Neural cell (in vitro differentiated cells): ENCODE data around the gene HSBP1. TPM values are rescaled to one million over a fixed set of nuclear protein-coding genes. Genes with fewer than 3 reads are reported as not detected.

Experiments
- H2AFZ ChIP-seq: fragments of 200-600, 300-800 bp; sonication (generic), shearing (Covaris generic); 2 replicates; pipeline ENCODE4 v1.6.0; 2014; ENCODE audit warnings: low read depth, mild to moderate bottlenecking, antibody characterized with exemption, low read length, moderate library complexity
- H3F3A ChIP-seq: fragments of 200-600 bp; shearing (Covaris generic); 2 replicates; pipeline ENCODE4 v1.6.1; 2016; ENCODE audit warnings: mild to moderate bottlenecking, moderate library complexity, mixed read lengths, antibody characterized with exemption, low read length; ENCODE audit not compliant: insufficient read depth, poor library complexity, severe bottlenecking
- H3K27ac ChIP-seq: fragments of 200-600, 300-800 bp; sonication (generic), shearing (Covaris generic); 2 replicates; pipeline ENCODE4 v1.5.1; 2014; ENCODE audit warnings: mild to moderate bottlenecking, low read length, moderate library complexity
- H3K27me3 ChIP-seq: fragments of 300-800, 200-600 bp; sonication (generic), shearing (Covaris generic); 2 replicates; pipeline ENCODE4 v1.6.0; 2014; ENCODE audit warnings: mild to moderate bottlenecking, low read depth, low read length, moderate library complexity; ENCODE audit not compliant: insufficient read depth
- H3K36me3 ChIP-seq: fragments of 300-800, 200-600 bp; sonication (generic), shearing (Covaris generic); 2 replicates; pipeline ENCODE4 v1.5.1; 2014; ENCODE audit warnings: mild to moderate bottlenecking, antibody characterized with exemption, low read length, moderate library complexity; ENCODE audit not compliant: insufficient read depth
- H3K4me2 ChIP-seq: fragments of 300-800, 200-600 bp; sonication (generic), shearing (Covaris generic); 2 replicates; pipeline ENCODE4 v1.6.0; 2014; ENCODE audit warnings: mild to moderate bottlenecking, low read length
- H3K4me3 ChIP-seq: fragments of 300-800, 200-600 bp; sonication (generic), shearing (Covaris generic); 2 replicates; pipeline ENCODE4 v1.5.1; 2014; ENCODE audit warnings: mild to moderate bottlenecking, low read length, moderate library complexity
- H3K79me2 ChIP-seq: fragments of 200-600 bp; shearing (Covaris generic); replicated peaks from 2 replicates; pipeline ENCODE4 v1.6.0; 2014; ENCODE audit warnings: mild to moderate bottlenecking, low read length, moderate library complexity; ENCODE audit not compliant: insufficient read depth
- H3K9ac ChIP-seq: fragments of 300-800, 200-600 bp; sonication (generic), shearing (Covaris generic); 2 replicates; pipeline ENCODE4 v1.6.1; 2016; ENCODE audit warnings: mild to moderate bottlenecking, low read length, mixed read lengths
- H3K9me2 ChIP-seq: fragments of 200-600 bp; shearing (Covaris generic); 2 replicates; pipeline ENCODE4 v1.6.1; 2016; ENCODE audit warnings: mild to moderate bottlenecking, low read length, mixed read lengths; ENCODE audit not compliant: insufficient read depth
- H3K9me3 ChIP-seq: fragments of 200-600, 300-800 bp; sonication (generic), shearing (Covaris generic); 2 replicates; pipeline ENCODE4 v1.6.1; 2016; ENCODE audit warnings: mild to moderate bottlenecking, mixed run types, low read length, moderate library complexity, mixed read lengths
- H4K20me1 ChIP-seq: fragments of 200-600 bp; shearing (Covaris generic); 2 replicates; pipeline ENCODE4 v1.6.1; 2016; ENCODE audit warnings: mild to moderate bottlenecking, mixed run types; ENCODE audit not compliant: insufficient read depth
- CTCF ChIP-seq: fragments of 450-650 bp; IDR thresholded peaks from 2 replicates; pipeline ENCODE4 v1.5.1; 2014; ENCODE audit warnings: antibody characterized with exemption, mild to moderate bottlenecking, moderate library complexity; ENCODE audit not compliant: poor library complexity, severe bottlenecking
- EP300 ChIP-seq: fragments of 450-650 bp; conservative IDR thresholded peaks from 2 replicates; pipeline ENCODE4 v1.6.1; 2014; ENCODE audit warnings: antibody characterized with exemption, mild to moderate bottlenecking, moderate library complexity; ENCODE audit not compliant: poor library complexity, severe bottlenecking
- EZH2 ChIP-seq: fragments of 200-600, 300-800 bp; shearing (Covaris generic), sonication (generic); IDR thresholded peaks from 2 replicates; pipeline ENCODE4 v1.6.1; 2014; ENCODE audit warnings: antibody characterized with exemption, low read length, borderline replicate concordance, mild to moderate bottlenecking; ENCODE audit not compliant: insufficient read depth, poor library complexity, severe bottlenecking
- MXI1 ChIP-seq: fragments of 450-650 bp; conservative IDR thresholded peaks from 2 replicates; pipeline ENCODE4 v1.6.1; 2014; ENCODE audit warnings: antibody characterized with exemption, mild to moderate bottlenecking; ENCODE audit not compliant: poor library complexity, severe bottlenecking
- POLR2AphosphoS5 ChIP-seq: IDR thresholded peaks from 2 replicates; pipeline ENCODE4 v1.6.1; 2012
- RAD21 ChIP-seq: fragments of 450-650 bp; conservative IDR thresholded peaks from 2 replicates; pipeline ENCODE4 v1.6.1; 2014; ENCODE audit warnings: antibody characterized with exemption, mild to moderate bottlenecking, moderate library complexity
- REST ChIP-seq: IDR thresholded peaks from 2 replicates; pipeline ENCODE4 v1.6.1; 2012; ENCODE audit warnings: borderline replicate concordance
- SMC3 ChIP-seq: fragments of 450-650 bp; conservative IDR thresholded peaks from 2 replicates; pipeline ENCODE4 v1.6.1; 2014; ENCODE audit warnings: antibody characterized with exemption, mild to moderate bottlenecking, moderate library complexity; ENCODE audit not compliant: poor library complexity
- TAF1 ChIP-seq: IDR thresholded peaks from 2 replicates; pipeline ENCODE4 v1.6.1; 2012; ENCODE audit warnings: low read depth
- polyA plus RNA-seq: library from polyadenylated mRNA; depleted of rRNA; stranded (reverse); fragments of >200 nt; gene quantifications from 2 replicates; pipeline ENCODE4 v1.2.3, GENCODE V29; 2014

The HSBP1 gene
- polyA plus RNA-seq, 1 donor from 2014 or later: 158 TPM

- Histone ChIP-seq H3K27ac (no peak overlapping the region), H3K4me2 (no peak overlapping the region), H3K9me3 (no peaks in the 10 kb centered on the region), H3K79me2 (peaks cover 28% of the 10 kb centered on the region), H3K4me3 (peak overlapping the region; percentile 1), H3K27me3 (no peaks in the 10 kb centered on the region), H3F3A (no peaks in the 10 kb centered on the region), H3K9me2 (no peaks in the 10 kb centered on the region), H3K36me3 (no peaks in the 10 kb centered on the region), H3K9ac (no peak overlapping the region), H4K20me1 (no peaks in the 10 kb centered on the region), H2AFZ (no peak overlapping the region)
- no peak for TF ChIP-seq POLR2AphosphoS5
- no peak for TF ChIP-seq CTCF
- TF ChIP-seq RAD21: no peak
- TF ChIP-seq EP300: no peak
- no peak for TF ChIP-seq TAF1
- TF ChIP-seq SMC3: no peak
- TF ChIP-seq MXI1: no peak
- TF ChIP-seq REST: no peak
- no peak for TF ChIP-seq EZH2
Observed at GRCh38 chr16:83810901-83811300, 3.1 kb downstream of the HSBP1 start.

GRCh38 chr16:83813823-83814658 is 6.3 kb downstream of the HSBP1 start:
- H3K4me3 ChIP-seq: no peak overlapping the region
- H2AFZ ChIP-seq: no peak overlapping the region
- no peaks in the 10 kb centered on the region for H3K9me2 ChIP-seq
- H3K9ac ChIP-seq: no peak overlapping the region
- peaks cover 18% of the 10 kb centered on the region for H3K79me2 ChIP-seq
- no peaks in the 10 kb centered on the region for H4K20me1 ChIP-seq
- no peak for TF ChIP-seq POLR2AphosphoS5
- no peak for TF ChIP-seq REST
- TF ChIP-seq RAD21: no peak
- TF ChIP-seq EZH2: no peak
- no peak for TF ChIP-seq EP300
- TF ChIP-seq CTCF: no peak
- TF ChIP-seq TAF1: no peak
- TF ChIP-seq MXI1: no peak
- no peak for TF ChIP-seq SMC3
- no peak overlapping the region for H3K4me2 ChIP-seq
- no peak overlapping the region for H3K27ac ChIP-seq
- H3K36me3 ChIP-seq: no peaks in the 10 kb centered on the region
- H3K9me3 ChIP-seq: no peaks in the 10 kb centered on the region
- H3F3A ChIP-seq: no peaks in the 10 kb centered on the region
- H3K27me3 ChIP-seq: no peaks in the 10 kb centered on the region
